ENCODE results near the gene IGF1.

The IGF1 gene

GRCh38 chr12:102433304-102433703 is 47.1 kb downstream of the IGF1 start:
- peaks cover 6% of the 10 kb centered on the region for H3K4me1 Mint-ChIP-seq
- H3K4me3 Mint-ChIP-seq: no peak overlapping the region
- no peak for DNase-seq
- ATAC-seq: no peak
- no peak overlapping the region for H3K27ac Mint-ChIP-seq
- peaks cover 24% of the 10 kb centered on the region for H3K27me3 Mint-ChIP-seq
- H3K9me3 Mint-ChIP-seq: peaks cover 0 to 5% of the 10 kb centered on the region in 2 donors

- no peak for ATAC-seq
- DNase-seq: no peak
- Mint-ChIP-seq H3K9me3 (peaks cover 0 to 5% of the 10 kb centered on the region in 2 donors), H3K27me3 (peaks cover 31% of the 10 kb centered on the region), H3K27ac (no peak overlapping the region), H3K4me3 (no peak overlapping the region), H3K4me1 (peaks cover 5% of the 10 kb centered on the region)
These were observed 49.7 kb downstream of the IGF1 start for GRCh38 chr12:102430661-102431060.

GRCh38 chr12:102429211-102430154 is 50.9 kb downstream of the IGF1 start:
- H3K27me3 Mint-ChIP-seq: peaks cover 36% of the 10 kb centered on the region
- H3K4me1 Mint-ChIP-seq: peaks cover 5% of the 10 kb centered on the region
- no peak for ATAC-seq
- H3K9me3 Mint-ChIP-seq: peaks cover 0 to 5% of the 10 kb centered on the region in 2 donors
- no peak overlapping the region for H3K4me3 Mint-ChIP-seq
- DNase-seq: no peak
- H3K27ac Mint-ChIP-seq: no peak overlapping the region

GRCh38 chr12:102427543-102427941 is 52.8 kb downstream of the IGF1 start:
- Mint-ChIP-seq H3K9me3 (peaks cover 0 to 5% of the 10 kb centered on the region in 2 donors), H3K27ac (no peak overlapping the region), H3K27me3 (peaks cover 36% of the 10 kb centered on the region), H3K4me1 (peaks cover 5% of the 10 kb centered on the region), H3K4me3 (no peak overlapping the region)
- ATAC-seq (no peak), DNase-seq (no peak)

- ATAC-seq (no peak), DNase-seq (no peak)
- Mint-ChIP-seq H3K27me3 (peaks cover 36% of the 10 kb centered on the region), H3K27ac (no peak overlapping the region), H3K4me1 (peaks cover 6% of the 10 kb centered on the region), H3K9me3 (peaks cover 0 to 5% of the 10 kb centered on the region in 2 donors), H3K4me3 (no peak overlapping the region)
These were observed 53.5 kb downstream of the IGF1 start for GRCh38 chr12:102426599-102427542.

GRCh38 chr12:102425109-102426039 is 55.0 kb downstream of the IGF1 start:
- DNase-seq (no peak), ATAC-seq (no peak)
- Mint-ChIP-seq H3K4me3 (no peak overlapping the region), H3K4me1 (peaks cover 14% of the 10 kb centered on the region), H3K27me3 (peaks cover 27% of the 10 kb centered on the region), H3K9me3 (no peaks in the 10 kb centered on the region), H3K27ac (no peak overlapping the region)

- Mint-ChIP-seq H3K4me3 (no peak overlapping the region), H3K9me3 (no peaks in the 10 kb centered on the region), H3K4me1 (peaks cover 14% of the 10 kb centered on the region), H3K27ac (no peak overlapping the region), H3K27me3 (peaks cover 26% of the 10 kb centered on the region)
- ATAC-seq: no peak
- no peak for DNase-seq
These were observed 56.9 kb downstream of the IGF1 start for GRCh38 chr12:102423462-102423861.

- no peak for DNase-seq
These were observed 58.4 kb downstream of the IGF1 start for GRCh38 chr12:102421802-102422583.

GRCh38 chr12:102419094-102419764 is 61.1 kb downstream of the IGF1 start:
- no peak overlapping the region for H3K27ac Mint-ChIP-seq
- peaks cover 28% of the 10 kb centered on the region for H3K27me3 Mint-ChIP-seq

More at GRCh38 chr12:102421802-102422583, 58.4 kb downstream of the IGF1 start:
- H3K27me3 Mint-ChIP-seq: peaks cover 25% of the 10 kb centered on the region
- no peaks in the 10 kb centered on the region for H3K9me3 Mint-ChIP-seq
- peak; percentile 87 for ATAC-seq
- H3K4me3 Mint-ChIP-seq: no peak overlapping the region
- H3K4me1 Mint-ChIP-seq: peaks cover 9% of the 10 kb centered on the region
- H3K27ac Mint-ChIP-seq: no peak overlapping the region

GRCh38 chr12:102417055-102417454 is 63.3 kb downstream of the IGF1 start:
- no peak overlapping the region for H3K4me3 Mint-ChIP-seq
- H3K27ac Mint-ChIP-seq: no peak overlapping the region
- DNase-seq (no peak), ATAC-seq (no peak)
- peaks cover 34% of the 10 kb centered on the region for H3K27me3 Mint-ChIP-seq
- H3K9me3 Mint-ChIP-seq: peaks cover 4 to 7% of the 10 kb centered on the region in 2 donors
- peaks cover 9% of the 10 kb centered on the region for H3K4me1 Mint-ChIP-seq

More at GRCh38 chr12:102419094-102419764, 61.1 kb downstream of the IGF1 start:
- Mint-ChIP-seq H3K4me1 (peaks cover 9% of the 10 kb centered on the region), H3K9me3 (peaks cover under 1 to 2% of the 10 kb centered on the region in 2 donors), H3K4me3 (no peak overlapping the region)
- DNase-seq (no peak), ATAC-seq (no peak)

GRCh38 chr12:102415515-102415914 is 64.8 kb downstream of the IGF1 start:
- no peak overlapping the region for H3K27ac Mint-ChIP-seq
- H3K4me3 Mint-ChIP-seq: no peak overlapping the region
- peaks cover 38% of the 10 kb centered on the region for H3K27me3 Mint-ChIP-seq
- ATAC-seq (no peak), DNase-seq (no peak)
- H3K4me1 Mint-ChIP-seq: no peaks in the 10 kb centered on the region
- peaks cover 4 to 7% of the 10 kb centered on the region in 2 donors for H3K9me3 Mint-ChIP-seq

GRCh38 chr12:102413396-102413795 is 67.0 kb downstream of the IGF1 start:
- H3K4me1 Mint-ChIP-seq: peaks cover 11% of the 10 kb centered on the region
- H3K9me3 Mint-ChIP-seq: peaks cover 4 to 7% of the 10 kb centered on the region in 2 donors
- DNase-seq: no peak
- H3K27ac Mint-ChIP-seq: no peak overlapping the region
- no peak for ATAC-seq
- no peak overlapping the region for H3K4me3 Mint-ChIP-seq
- peaks cover 38% of the 10 kb centered on the region for H3K27me3 Mint-ChIP-seq

- peaks cover 4 to 7% of the 10 kb centered on the region in 2 donors for H3K9me3 Mint-ChIP-seq
- peaks cover 26% of the 10 kb centered on the region for H3K27me3 Mint-ChIP-seq
These were observed 69.9 kb downstream of the IGF1 start for GRCh38 chr12:102410511-102410910.

More at GRCh38 chr12:102410511-102410910, 69.9 kb downstream of the IGF1 start:
- H3K4me1 Mint-ChIP-seq: peaks cover 20% of the 10 kb centered on the region
- H3K4me3 Mint-ChIP-seq: no peak overlapping the region
- H3K27ac Mint-ChIP-seq: no peak overlapping the region
- DNase-seq (no peak), ATAC-seq (no peak)

Data from stimulated activated naive CD8-positive, alpha-beta T cell treated with anti-CD3 and anti-CD28 coated beads, Interleukin-15, amount 100 ng/mL, for 72 hours (primary cell).